ENCODE data around the gene ZFYVE28. TPM values are rescaled to one million over a fixed set of nuclear protein-coding genes. Genes with fewer than 3 reads are reported as not detected.

ZFYVE28 gene
- total and polyA plus RNA-seq, 2 of the 8 experiments (the other 6 are each of a cell fraction or from before 2014, with no cell fraction given) = 1.7 to 4.9 TPM

DNA sequence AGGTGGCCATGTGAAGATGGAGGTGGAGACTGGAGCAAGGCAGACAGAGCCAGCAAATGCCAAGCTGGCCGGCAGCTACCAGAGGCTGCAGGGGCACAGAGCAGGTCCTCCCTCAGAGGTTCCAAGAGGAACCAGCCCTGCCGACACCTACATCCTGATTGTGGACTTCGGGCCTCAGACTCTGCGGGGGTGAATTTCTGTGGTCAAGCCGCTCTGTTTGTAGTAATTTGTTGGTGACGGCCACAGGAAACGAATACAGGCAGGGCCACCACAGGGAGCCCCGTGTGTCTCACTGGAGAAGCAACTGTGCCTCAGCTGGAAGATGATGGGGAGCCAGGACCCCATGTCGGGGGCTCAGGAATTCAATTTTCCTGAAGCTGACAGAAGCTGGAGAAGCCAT lies 28.3 kb downstream of the ZFYVE28 start (continued):
- TF ChIP-seq, protein P1, sequence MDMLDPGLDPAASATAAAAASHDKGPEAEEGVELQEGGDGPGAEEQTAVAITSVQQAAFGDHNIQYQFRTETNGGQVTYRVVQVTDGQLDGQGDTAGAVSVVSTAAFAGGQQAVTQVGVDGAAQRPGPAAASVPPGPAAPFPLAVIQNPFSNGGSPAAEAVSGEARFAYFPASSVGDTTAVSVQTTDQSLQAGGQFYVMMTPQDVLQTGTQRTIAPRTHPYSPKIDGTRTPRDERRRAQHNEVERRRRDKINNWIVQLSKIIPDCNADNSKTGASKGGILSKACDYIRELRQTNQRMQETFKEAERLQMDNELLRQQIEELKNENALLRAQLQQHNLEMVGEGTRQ (IDR thresholded peaks at IDR 0.05; ENCODE audit: low read length) = no peak

Measured in H1 (cell line).